Fibroblast of gingiva (primary cell): ENCODE measurements around the gene THBS3.
A peak's percentile ranks its signal among the peaks of the same experiment; 100 is the strongest.
"Not testable (repeated sequence)": the region's sequence is repeated elsewhere in the genome, so short reads cannot be mapped to it uniquely, and the experiment has no call there.

Source experiments
- DNase-seq: peaks from one replicate; pipeline ENCODE4 v3.0.0-alpha.2; 2011; ENCODE audit warnings: low read depth

THBS3 gene

GRCh38 chr1:155233502-155233901 lies 25.8 kb upstream of the THBS3 start:
- DNase-seq, result not testable (repeated sequence)

GRCh38 chr1:155232001-155232978 lies 24.6 kb upstream of the THBS3 start:
- not testable (repeated sequence) for DNase-seq

GRCh38 chr1:155231302-155231701 lies 23.6 kb upstream of the THBS3 start:
- not testable (repeated sequence) for DNase-seq

GRCh38 chr1:155228096-155228427 lies 20.4 kb upstream of the THBS3 start:
- no peak for DNase-seq

- peak; percentile 97 for DNase-seq
Observed at GRCh38 chr1:155227261-155228095, 19.8 kb upstream of the THBS3 start.

GRCh38 chr1:155226910-155227260 lies 19.2 kb upstream of the THBS3 start:
- peak; percentile 25 for DNase-seq

- DNase-seq, result peak; percentile 71
Observed at GRCh38 chr1:155226188-155226909, 18.7 kb upstream of the THBS3 start.

- DNase-seq, result not testable (repeated sequence)
Observed at GRCh38 chr1:155225404-155225759, 17.7 kb upstream of the THBS3 start.

GRCh38 chr1:155223047-155223446 lies 15.3 kb upstream of the THBS3 start:
- no peak for DNase-seq

GRCh38 chr1:155220211-155220965 lies 12.7 kb upstream of the THBS3 start:
- DNase-seq, result not testable (repeated sequence)

- DNase-seq, result no peak
Observed at GRCh38 chr1:155219592-155220031, 11.9 kb upstream of the THBS3 start.

- peak; percentile 54 for DNase-seq
Observed at GRCh38 chr1:155218854-155219591, 11.3 kb upstream of the THBS3 start.

GRCh38 chr1:155214702-155215101 lies 7.0 kb upstream of the THBS3 start:
- not testable (repeated sequence) for DNase-seq

GRCh38 chr1:155212051-155212440 lies 4.3 kb upstream of the THBS3 start:
- DNase-seq, result not testable (repeated sequence)

- not testable (repeated sequence) for DNase-seq
Observed at GRCh38 chr1:155211381-155212050, 3.8 kb upstream of the THBS3 start.

GRCh38 chr1:155210314-155211104 lies 2.8 kb upstream of the THBS3 start:
- DNase-seq, result no peak

GRCh38 chr1:155209312-155209721 lies 1.6 kb upstream of the THBS3 start:
- DNase-seq, result no peak

- peak; percentile 93 for DNase-seq
Observed at GRCh38 chr1:155208541-155209311, 1.0 kb upstream of the THBS3 start, which contains the start of gene MTX1. Gene MTX1 (plus strand): TSS chr1:155208695. CDS start chr1:155208805, 110 bp downstream.
